GM20431 (cell line): Measurements from ENCODE around the gene SCN2A.
"Not testable (repeated sequence)": the region's sequence is repeated elsewhere in the genome, so short reads cannot be mapped to it uniquely, and the experiment has no call there.

ENCODE experiments used
- in situ Hi-C: fragments of 300-500 bp; cut with MseI, MboI; formaldehyde crosslinking; loops from one replicate; pipeline ENCODE4 v1.15.0; 2020; ENCODE audit warnings: low sequenced_read_pairs; ENCODE audit not compliant: unreplicated experiment

The SCN2A gene

GRCh38 chr2:165307317-165307716 lies 68.1 kb downstream of the SCN2A start:
- in situ Hi-C loops: no loop called here

GRCh38 chr2:165311949-165312348 lies 72.7 kb downstream of the SCN2A start:
- in situ Hi-C loops: no loop called here

GRCh38 chr2:165312999-165313398 lies 73.8 kb downstream of the SCN2A start:
- in situ Hi-C loops: no loop called here

GRCh38 chr2:165313509-165313908 lies 74.3 kb downstream of the SCN2A start:
- in situ Hi-C loops: no loop called here

- in situ Hi-C loops: no loop called here
Measured at GRCh38 chr2:165328272-165328671, 89.1 kb downstream of the SCN2A start.

GRCh38 chr2:165344276-165344675 lies 105.1 kb downstream of the SCN2A start:
- in situ Hi-C loops: not testable (repeated sequence)

- in situ Hi-C loops: no loop called here
Measured at GRCh38 chr2:165348441-165348840, 109.2 kb downstream of the SCN2A start.

- in situ Hi-C loops: no loop called here
Measured at GRCh38 chr2:165349181-165349580, 110.0 kb downstream of the SCN2A start.

- in situ Hi-C loops: no loop called here
Measured at GRCh38 chr2:165357758-165358157, 118.5 kb downstream of the SCN2A start.

- in situ Hi-C loops: no loop called here
Measured at GRCh38 chr2:165361514-165361913, 122.3 kb downstream of the SCN2A start.

- in situ Hi-C loops: no loop called here
Measured at GRCh38 chr2:165369131-165369897, 130.1 kb downstream of the SCN2A start.

- in situ Hi-C loops: no loop called here
Measured at GRCh38 chr2:165369898-165370296, 130.7 kb downstream of the SCN2A start.

GRCh38 chr2:165371356-165371755 lies 132.1 kb downstream of the SCN2A start:
- in situ Hi-C loops: no loop called here

- in situ Hi-C loops: no loop called here
Measured at GRCh38 chr2:165373278-165374010, 134.2 kb downstream of the SCN2A start.

- in situ Hi-C loops: no loop called here
Measured at GRCh38 chr2:165376571-165376975, 137.4 kb downstream of the SCN2A start.

- in situ Hi-C loops: no loop called here
Measured at GRCh38 chr2:165382362-165382761, 143.1 kb downstream of the SCN2A start.

- in situ Hi-C loops: no loop called here
Measured at GRCh38 chr2:165390875-165391274, 151.7 kb downstream of the SCN2A start.

- in situ Hi-C loops: no loop called here
Measured at GRCh38 chr2:165391791-165392190, 152.6 kb downstream of the SCN2A start.

GRCh38 chr2:165398603-165399002 lies 159.4 kb downstream of the SCN2A start:
- in situ Hi-C loops: not testable (repeated sequence)

GRCh38 chr2:165401285-165401852 lies 162.2 kb downstream of the SCN2A start:
- in situ Hi-C loops: loop anchor here (25.0 kb wide), 1 partner anchor 286 kb away; no protein-coding TSS in a partner anchor

- in situ Hi-C loops: loop anchor here (25.0 kb wide), 1 partner anchor 285 kb away; no protein-coding TSS in a partner anchor
Measured at GRCh38 chr2:165402162-165402561, 162.9 kb downstream of the SCN2A start.
